Measurements from ENCODE around the gene DONSON. TPM values are rescaled to one million over a fixed set of nuclear protein-coding genes. Genes with fewer than 3 reads are reported as not detected.
"Not testable (repeated sequence)": the region's sequence is repeated elsewhere in the genome, so short reads cannot be mapped to it uniquely, and the experiment has no call there.

Gene DONSON
- total and polyA plus RNA-seq, 2 of the 13 experiments (the other 11 are each of a cell fraction or from before 2014, with no cell fraction given) = 35.4 to 63.6 TPM

DNA sequence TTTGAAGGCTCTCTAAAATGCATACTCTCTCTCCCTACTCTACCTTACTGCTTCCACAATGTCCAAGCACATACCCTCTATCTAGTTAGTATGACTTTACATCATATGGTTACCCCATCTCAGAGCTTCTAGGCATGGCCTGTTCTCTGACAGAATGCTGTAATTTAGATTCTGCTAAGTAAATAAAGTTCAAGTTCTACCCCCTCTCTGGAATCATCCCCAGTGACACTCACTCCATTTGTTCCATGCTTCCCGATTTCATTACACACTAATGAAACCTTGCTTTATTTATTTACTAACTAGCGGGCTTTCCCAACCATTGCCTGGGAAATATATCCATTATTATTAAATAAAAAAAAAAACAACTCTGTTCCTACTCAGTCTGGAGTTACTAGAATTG, 45.8 kb upstream of the DONSON start:
- Histone ChIP-seq H3K36me3 (replicated peaks in 1 of 2; ENCODE audit: control insufficient read depth in 1 of 2, insufficient read depth in 2 of 2, low read length in 2 of 2) (peaks cover 0 to 15% of the 10 kb centered on the region in 2 experiments; a peak in 3 of 5 replicates), H3K9me3 (ENCODE audit: low read length) (no peaks in the 10 kb centered on the region), H4K20me1 (ENCODE audit: insufficient read depth, low read length) (no peaks in the 10 kb centered on the region), H3K79me2 (ENCODE audit: insufficient read depth, low read length) (peaks cover 11% of the 10 kb centered on the region), H3K27ac (ENCODE audit: extremely low read length, insufficient read depth, low read length) (no peak overlapping the region), H3K9ac (ENCODE audit: insufficient read depth, low read depth, low read length) (no peak overlapping the region), H3K4me3 (replicated peaks in 1 of 3; ENCODE audit: insufficient read depth in 1 of 3, low read depth in 2 of 3, low read length in 3 of 3) (no peak overlapping the region), H3K4me2 (ENCODE audit: low read depth, low read length) (no peak overlapping the region), H3K4me1 (ENCODE audit: insufficient read depth, low read length) (no peaks in the 10 kb centered on the region), H2AFZ (ENCODE audit: low read length) (no peak overlapping the region), H3K27me3 (ENCODE audit: control insufficient read depth in 1 of 2, insufficient read depth in 2 of 2, low read length in 2 of 2) (no peaks in the 10 kb centered on the region)
- BruUV-seq (replicated peaks) = no TSS peak
- ChIA-PET CTCF (ENCODE audit: low intra/inter-chr PET ratio, low total read pairs) (no interaction called here), POLR2A (no interaction called here)
- DNase-seq (ENCODE audit: low spot score) (no peak), ATAC-seq (no peak), FAIRE-seq (no peak)
- TF ChIP-seq RFXAP (CRISPR knock-in tag; IDR thresholded peaks at IDR 0.05; ENCODE audit: borderline replicate concordance) = no peak
- no peak for TF ChIP-seq ZNF75D (CRISPR knock-in tag; IDR thresholded peaks at IDR 0.05; ENCODE audit: borderline replicate concordance)
- TF ChIP-seq, protein P1, sequence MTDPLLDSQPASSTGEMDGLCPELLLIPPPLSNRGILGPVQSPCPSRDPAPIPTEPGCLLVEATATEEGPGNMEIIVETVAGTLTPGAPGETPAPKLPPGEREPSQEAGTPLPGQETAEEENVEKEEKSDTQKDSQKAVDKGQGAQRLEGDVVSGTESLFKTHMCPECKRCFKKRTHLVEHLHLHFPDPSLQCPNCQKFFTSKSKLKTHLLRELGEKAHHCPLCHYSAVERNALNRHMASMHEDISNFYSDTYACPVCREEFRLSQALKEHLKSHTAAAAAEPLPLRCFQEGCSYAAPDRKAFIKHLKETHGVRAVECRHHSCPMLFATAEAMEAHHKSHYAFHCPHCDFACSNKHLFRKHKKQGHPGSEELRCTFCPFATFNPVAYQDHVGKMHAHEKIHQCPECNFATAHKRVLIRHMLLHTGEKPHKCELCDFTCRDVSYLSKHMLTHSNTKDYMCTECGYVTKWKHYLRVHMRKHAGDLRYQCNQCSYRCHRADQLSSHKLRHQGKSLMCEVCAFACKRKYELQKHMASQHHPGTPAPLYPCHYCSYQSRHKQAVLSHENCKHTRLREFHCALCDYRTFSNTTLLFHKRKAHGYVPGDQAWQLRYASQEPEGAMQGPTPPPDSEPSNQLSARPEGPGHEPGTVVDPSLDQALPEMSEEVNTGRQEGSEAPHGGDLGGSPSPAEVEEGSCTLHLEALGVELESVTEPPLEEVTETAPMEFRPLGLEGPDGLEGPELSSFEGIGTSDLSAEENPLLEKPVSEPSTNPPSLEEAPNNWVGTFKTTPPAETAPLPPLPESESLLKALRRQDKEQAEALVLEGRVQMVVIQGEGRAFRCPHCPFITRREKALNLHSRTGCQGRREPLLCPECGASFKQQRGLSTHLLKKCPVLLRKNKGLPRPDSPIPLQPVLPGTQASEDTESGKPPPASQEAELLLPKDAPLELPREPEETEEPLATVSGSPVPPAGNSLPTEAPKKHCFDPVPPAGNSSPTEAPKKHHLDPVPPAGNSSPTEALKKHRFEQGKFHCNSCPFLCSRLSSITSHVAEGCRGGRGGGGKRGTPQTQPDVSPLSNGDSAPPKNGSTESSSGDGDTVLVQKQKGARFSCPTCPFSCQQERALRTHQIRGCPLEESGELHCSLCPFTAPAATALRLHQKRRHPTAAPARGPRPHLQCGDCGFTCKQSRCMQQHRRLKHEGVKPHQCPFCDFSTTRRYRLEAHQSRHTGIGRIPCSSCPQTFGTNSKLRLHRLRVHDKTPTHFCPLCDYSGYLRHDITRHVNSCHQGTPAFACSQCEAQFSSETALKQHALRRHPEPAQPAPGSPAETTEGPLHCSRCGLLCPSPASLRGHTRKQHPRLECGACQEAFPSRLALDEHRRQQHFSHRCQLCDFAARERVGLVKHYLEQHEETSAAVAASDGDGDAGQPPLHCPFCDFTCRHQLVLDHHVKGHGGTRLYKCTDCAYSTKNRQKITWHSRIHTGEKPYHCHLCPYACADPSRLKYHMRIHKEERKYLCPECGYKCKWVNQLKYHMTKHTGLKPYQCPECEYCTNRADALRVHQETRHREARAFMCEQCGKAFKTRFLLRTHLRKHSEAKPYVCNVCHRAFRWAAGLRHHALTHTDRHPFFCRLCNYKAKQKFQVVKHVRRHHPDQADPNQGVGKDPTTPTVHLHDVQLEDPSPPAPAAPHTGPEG (CRISPR knock-in tag; IDR thresholded peaks at IDR 0.05) = no peak
- 97% methylated on average over 2 of the region's 2 CpGs for WGBS (ENCODE audit: low lambda C conversion rate)
- in situ Hi-C loops (cut with HindIII; ENCODE audit: extremely low pct_ligation_motif_present, low pct_unique_long_range_greater_than_20kb) (no loop called here), intact Hi-C loops (cut with micrococcal nuclease; ENCODE audit: unreplicated experiment) (no loop called here)

DNA sequence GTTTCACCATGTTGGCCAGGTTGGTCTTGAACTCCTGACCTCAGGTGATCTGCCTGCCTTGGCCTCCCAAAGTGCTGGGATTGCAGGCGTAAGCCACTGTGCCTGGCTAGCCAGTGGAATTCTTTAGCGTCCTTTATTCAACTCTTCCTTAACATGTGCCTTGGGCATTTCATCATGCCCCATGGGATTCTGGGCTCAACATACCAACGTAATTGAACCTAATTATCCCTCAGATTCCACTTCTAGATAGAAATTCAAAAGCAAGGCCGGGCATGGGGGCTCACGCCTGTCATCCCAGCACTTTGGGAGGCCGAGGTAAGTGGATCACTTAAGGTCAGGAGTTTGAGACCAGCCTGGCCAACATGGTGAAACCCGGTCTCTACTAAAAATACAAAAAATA, 37.7 kb upstream of the DONSON start:
- peaks cover 0 to 23% of the 10 kb centered on the region in 2 experiments; a peak in 3 of 5 replicates for H3K36me3 ChIP-seq (replicated peaks in 1 of 2; ENCODE audit: control insufficient read depth in 1 of 2, insufficient read depth in 2 of 2, low read length in 2 of 2)
- H3K9me3 ChIP-seq (ENCODE audit: low read length); POLR2A ChIA-PET; H3K27me3 ChIP-seq (ENCODE audit: control insufficient read depth in 1 of 2, insufficient read depth in 2 of 2, low read length in 2 of 2); H3K9ac ChIP-seq (ENCODE audit: insufficient read depth, low read depth, low read length); H2AFZ ChIP-seq (ENCODE audit: low read length); ATAC-seq; BruUV-seq (replicated peaks); H3K4me1 ChIP-seq (ENCODE audit: insufficient read depth, low read length); intact Hi-C loops (cut with micrococcal nuclease; ENCODE audit: unreplicated experiment); H3K27ac ChIP-seq (ENCODE audit: extremely low read length, insufficient read depth, low read length); CTCF ChIA-PET (ENCODE audit: low intra/inter-chr PET ratio, low total read pairs); in situ Hi-C loops (cut with HindIII; ENCODE audit: extremely low pct_ligation_motif_present, low pct_unique_long_range_greater_than_20kb); H3K79me2 ChIP-seq (ENCODE audit: insufficient read depth, low read length); DNase-seq (ENCODE audit: low spot score); H4K20me1 ChIP-seq (ENCODE audit: insufficient read depth, low read length); H3K4me3 ChIP-seq (replicated peaks in 1 of 3; ENCODE audit: insufficient read depth in 1 of 3, low read depth in 2 of 3, low read length in 3 of 3); H3K4me2 ChIP-seq (ENCODE audit: low read depth, low read length); FAIRE-seq: not testable (repeated sequence)
- 96% methylated on average over 7 of the region's 7 CpGs for WGBS (ENCODE audit: low lambda C conversion rate)
